ENCODE measurements around the gene JAKMIP2.
A peak's percentile ranks its signal among the peaks of the same experiment; 100 is the strongest.
"Not testable (repeated sequence)": the region's sequence is repeated elsewhere in the genome, so short reads cannot be mapped to it uniquely, and the experiment has no call there.

The JAKMIP2 gene

DNA sequence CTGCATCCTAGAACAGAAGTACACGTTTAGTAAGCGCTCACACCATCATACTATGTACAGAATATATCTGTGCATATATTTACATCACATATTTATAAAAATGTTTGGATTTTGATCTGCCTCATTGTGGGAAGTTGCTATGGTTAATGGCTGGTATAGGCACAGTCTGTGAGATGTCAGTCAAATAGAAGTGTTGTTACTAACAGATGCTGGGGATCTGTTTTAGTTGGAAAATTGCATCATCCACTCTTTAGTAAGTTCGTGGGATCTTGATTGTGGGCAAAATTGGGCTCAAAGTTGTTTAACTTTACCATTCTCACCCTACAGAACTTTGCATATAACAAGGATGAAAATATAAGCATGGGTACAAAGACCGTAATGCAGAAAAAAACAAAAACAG, 196.3 kb downstream of the JAKMIP2 start:
- no peak for DNase-seq

DNA sequence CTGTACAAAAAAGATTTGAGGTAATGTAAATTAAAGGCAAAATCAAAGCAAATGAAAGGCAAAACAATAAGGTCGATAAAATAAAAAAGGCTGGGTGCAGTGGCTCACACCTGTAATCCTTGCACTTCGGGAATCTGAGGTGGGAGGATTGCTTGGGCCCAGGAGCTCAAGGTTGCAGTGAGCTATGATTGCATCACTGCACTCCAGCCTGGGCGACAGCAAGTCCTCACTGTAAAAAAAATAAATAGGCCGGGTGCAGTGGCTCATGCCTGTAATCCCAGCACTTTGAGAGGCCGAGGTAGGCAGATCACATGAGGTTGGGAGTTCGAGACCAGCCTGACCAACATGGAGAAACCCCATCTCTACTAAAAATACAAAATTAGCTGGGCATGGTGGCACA, 200.3 kb downstream of the JAKMIP2 start:
- DNase-seq: not testable (repeated sequence)

DNA sequence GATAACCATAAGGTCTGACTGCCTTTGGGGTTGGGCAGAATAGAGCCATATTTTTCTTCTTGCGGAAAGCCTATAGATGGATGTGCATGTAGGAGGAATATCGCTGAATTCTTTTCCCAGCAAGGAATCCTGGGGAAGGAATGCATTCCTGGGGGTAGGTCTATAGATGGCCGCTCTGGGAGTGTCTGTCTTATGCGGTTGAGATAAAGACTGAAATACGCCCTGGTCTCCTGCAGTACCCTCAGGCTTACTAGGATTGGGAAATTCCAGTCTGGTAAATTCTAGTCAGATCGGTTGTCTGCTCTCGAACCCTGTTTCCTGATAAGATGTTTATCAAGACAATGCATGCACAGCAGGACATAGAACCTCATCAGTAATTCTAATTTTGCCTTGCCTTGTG, 202.1 kb downstream of the JAKMIP2 start:
- not testable (repeated sequence) for DNase-seq

DNA sequence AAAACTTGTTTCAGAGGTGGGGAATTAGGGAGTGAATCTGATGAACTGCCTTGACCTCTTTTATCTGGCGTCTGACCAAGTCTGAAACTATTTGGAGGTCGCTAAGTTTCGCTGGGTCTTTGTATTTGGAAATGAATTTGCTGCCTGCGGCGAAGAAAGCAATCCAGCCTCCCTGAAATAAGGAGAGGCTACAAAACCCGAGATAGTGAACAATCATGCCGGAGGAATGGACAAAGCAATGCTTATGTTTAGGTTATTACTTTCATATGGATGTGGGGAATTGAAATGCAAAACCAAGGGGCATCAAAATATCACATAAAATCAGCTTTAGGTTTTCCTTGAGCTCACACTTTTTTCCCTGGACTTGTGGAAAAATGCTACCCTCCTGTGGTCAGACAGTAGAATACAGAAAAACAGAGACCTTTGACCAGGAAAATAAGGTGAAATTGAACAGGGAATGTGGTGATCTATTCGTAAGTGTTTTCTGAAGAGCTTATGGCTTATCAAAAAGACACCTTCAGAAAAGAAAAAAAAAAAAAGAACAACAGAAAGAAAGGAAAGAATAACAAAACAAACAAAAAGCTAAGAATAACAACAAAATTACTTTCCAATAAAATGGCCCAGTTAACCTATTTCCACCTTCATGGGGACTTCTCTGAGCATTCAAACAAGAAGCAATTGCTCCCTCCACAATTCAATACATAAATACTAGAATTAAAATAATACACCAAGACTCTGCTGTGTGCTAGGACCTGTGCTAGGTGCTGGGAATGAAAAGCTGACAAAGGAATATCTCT, 204.1 kb downstream of the JAKMIP2 start:
- peak; percentile 39 for DNase-seq

DNA sequence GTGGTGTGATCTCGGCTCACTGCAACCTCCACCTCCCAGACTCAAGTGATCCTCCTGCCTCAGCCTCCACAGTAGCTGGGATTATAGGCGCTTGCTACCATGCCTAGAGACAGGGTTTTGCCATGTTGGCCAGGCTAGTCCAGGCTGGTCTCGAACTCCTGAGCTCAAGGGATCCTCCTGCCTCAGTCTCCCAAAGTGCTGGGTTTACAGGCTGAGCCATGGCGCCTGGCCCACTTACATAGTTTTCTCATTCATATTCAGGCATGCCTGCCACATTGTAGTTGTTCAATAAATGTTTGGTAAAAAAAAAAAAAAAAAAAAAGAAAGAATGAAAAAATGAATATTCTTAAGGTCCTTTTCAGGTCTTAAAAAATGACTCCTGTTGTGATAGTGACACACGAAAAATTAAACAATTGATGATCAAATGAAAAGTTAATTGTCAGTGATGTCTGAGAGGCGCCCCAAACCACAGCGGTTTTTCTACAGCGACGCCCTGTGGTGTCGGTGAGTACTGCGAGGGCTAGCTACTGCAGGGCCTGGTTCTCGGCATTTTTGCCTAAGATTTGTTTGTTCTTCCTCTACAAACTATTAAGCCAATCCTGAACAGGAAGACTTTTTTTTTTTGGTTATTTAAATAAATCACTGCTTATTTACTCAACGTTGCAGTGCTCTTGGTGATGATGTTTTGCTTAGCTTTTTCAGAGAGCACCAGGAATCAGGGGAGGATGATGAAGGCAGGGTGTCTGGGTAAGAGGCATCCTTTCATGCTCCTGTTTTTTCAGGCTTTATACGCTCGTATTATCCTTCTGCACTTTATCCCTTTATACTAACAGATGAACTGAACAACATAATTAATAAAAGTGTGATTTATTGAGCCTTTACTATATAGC, 205.6 kb downstream of the JAKMIP2 start:
- DNase-seq: peak; percentile 19

DNA sequence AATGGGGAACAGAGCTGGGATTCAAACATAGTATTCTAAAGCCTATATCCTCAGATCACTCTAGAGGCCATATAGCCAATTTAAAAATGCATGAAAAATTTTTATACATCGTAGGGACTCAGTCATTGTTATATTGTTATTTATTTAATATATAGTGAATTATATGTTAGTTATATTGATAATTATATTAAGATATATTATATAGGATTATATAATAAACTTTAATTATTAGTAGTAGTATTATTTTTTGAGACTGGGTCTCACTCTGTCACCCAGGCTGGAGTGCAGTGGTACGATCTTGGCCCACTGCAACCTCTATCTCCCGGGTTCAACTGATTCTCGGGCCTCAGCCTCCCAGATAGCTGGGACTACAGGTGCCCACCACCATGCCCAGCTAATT, 206.9 kb downstream of the JAKMIP2 start:
- DNase-seq: no peak

DNA sequence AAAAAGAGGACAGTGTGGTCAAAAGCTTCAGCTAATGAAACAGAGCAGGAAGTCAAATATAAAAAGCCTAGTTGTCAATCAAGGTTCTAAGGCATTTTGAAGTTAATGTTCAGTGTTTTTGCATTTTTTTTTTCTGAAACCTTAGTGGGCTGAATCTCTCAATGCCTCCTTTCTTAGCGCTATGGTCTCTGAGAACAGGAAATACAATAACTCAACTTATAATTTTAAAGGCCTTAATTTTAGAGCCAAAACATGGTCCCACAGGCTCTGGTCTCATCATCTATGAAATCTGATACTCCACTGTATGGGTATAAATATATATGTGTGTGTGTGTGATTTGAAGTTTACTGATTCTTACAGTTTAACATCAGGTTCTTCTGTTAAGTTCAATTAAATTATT, 209.3 kb downstream of the JAKMIP2 start:
- no peak for DNase-seq

DNA sequence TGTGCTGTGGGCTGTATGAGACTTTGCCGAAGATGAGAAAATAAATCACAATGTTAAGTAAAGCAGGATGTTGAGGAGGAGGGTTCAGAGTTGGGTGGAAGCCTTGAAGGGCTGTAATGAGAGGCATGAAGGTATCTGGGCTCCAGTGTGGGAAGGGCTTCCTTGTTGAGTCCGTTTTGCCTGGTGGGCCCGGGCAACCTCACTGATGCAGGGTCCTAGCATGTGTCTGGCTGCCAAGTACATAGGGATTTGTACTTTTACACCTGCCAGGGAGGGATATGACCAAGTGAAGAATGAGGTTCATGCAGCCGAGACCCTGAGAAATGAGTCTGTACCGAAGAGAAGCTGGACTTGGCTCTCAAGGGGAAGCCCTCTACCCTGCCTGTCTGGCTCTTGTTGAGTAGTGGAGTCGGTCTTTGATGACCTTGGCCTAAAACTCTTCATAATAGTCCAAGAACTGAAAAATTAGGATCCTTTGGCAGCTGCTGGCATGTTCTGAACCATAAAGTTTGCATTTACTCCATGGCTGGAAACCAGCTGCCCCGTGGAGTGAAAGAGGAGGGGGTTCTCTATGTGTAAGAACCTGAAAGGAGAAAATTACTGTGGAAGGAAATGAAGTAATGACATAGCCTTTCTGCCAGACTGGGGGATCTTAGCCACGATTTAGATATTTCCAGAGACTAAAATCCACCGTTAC, 213.7 kb downstream of the JAKMIP2 start:
- DNase-seq: no peak

DNA sequence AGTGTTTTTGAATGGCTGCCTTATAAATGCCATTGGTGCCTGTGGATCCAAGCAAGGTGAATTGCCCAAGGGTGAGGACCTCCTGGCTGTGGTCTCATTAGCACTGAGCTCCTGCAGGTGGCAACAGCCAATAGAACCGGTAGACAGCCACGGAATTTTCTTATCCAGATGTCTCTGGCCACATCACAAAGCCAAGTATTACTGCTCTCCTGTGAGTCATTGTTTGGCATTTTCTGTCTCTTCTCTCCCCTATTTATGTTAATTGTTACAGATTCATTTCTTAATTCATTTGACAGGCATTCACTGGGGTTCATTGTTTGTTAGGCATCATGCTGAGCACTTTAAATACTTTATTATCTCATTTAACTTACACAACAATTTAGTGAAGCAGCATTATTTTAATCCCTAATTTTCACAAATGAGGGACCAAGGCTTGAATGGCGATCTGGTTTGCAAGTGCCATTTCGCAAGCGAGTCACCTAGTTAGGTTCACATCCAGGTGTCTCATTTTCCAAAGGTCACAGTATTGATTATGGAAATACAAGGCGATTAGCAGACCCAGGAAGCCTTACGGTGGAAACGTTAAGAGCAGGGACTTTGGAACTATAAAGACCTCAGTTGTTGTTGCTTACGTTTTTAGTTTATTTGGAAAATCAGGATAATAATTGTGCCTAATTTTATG, 214.5 kb downstream of the JAKMIP2 start:
- DNase-seq: no peak

DNA sequence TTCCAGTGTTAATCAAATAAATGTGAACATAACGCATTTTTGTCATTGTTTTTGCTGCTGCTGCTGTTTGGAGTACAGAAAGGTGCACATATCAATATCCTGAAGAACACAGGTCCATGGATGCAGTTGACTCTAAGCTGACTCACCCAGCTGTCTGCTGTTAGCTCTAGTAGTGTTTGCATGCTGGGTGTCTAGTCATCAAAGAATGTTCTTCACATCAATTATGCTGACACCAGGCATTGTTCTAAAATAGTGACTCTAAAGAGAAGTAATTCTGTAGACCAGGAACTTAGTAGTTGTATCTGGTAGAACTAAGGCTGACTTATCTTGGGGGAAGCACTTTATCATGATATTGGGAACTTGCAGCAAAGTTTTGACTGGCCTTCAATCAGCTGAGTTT, 217.0 kb downstream of the JAKMIP2 start:
- peak; percentile 26 for DNase-seq

DNA sequence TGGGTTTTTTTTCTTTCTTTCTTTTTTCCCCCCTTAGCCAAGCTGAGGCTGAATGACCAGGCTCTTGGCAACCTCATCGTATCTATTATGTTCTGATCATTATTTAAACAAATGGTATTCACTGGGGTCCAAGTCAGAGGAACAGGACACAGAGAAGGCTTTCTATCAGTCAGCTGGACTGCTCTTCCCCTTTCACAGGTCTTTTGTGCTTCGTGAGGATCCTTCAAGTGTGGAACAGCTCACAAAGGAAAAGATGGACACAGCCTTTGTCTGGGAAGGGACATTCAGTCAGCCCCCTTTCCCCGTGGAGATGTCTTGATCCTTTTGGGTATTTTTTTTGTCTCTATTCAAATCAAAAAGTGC, 218.4 kb downstream of the JAKMIP2 start:
- DNase-seq: no peak

DNA sequence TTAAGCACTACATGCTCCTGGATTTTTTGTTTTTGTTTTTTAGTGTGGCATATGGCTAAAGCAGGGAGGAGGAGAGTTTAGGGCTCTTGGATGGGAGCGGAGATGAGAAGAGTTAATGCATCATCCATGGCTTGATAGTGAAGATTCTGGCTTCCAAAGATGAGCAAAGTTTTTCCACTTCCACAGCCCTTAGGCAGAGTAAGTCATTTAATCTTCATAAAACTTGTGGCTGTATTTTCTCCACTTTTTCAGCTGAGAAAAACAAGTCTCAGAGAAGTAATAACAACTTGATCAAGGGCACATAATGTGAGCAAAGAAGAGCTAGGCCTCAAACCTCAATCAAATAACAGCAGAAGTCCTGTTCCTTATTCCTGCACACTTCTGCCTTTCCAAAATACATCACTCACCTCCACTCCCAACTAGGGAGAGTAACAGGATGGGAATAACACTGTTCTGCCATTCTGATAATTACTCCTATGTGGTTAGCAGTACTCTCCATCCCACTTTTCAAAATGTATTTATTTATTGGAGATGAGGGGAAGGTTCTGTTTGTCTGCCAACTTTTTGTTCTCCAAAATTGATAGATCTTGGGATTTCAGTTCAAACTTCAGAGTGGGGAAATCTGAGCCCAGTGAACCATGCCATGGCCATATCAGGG, 218.9 kb downstream of the JAKMIP2 start:
- DNase-seq: no peak

DNA sequence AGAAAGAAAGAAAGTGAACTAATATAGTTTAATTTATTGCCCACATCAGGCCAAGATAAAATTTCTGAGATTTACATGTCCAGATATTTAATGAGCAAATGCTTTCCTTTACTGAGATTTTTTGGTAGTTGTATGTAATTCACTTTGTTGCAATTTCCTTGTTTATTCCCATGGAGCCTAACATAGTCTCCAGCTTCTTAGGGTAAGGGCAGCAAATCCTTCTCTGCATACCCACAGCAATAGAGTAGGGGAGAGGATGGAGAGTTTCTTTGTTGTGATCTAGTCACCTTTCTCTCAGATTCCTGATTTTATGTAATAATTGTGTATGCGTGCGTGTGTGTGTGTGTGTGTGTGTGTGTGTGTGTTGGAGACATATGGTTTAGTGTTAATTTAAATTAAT, 221.1 kb downstream of the JAKMIP2 start:
- DNase-seq: no peak

DNA sequence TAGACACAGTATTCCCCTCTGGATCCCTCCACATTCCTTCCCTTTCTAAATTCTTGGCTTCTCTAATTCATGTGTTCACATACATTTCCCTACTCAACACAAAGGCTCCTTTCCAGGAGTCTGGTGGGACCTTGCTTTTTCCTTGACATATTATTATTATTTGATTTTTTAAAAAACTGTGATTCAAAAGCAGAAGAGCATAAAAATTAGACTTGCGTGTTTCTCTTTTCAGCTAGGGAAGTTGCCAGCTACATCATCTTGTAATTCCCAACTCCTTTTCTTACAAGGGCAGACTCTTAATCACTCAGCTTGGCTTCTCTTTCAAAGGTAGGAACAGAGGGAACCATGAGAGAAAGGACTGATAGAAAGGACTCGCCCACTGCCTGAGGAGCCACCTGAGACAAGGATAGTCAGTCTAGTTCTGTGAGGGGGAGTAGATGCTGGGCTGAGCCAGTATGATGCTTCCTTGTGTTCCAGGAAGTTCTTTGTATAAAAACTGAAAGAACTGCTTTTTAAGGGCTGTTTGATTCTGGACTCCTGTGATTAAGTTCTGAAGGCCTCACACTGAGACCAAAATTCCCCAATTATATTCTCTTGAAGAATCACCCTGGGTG, 221.7 kb downstream of the JAKMIP2 start:
- no peak for DNase-seq

DNA sequence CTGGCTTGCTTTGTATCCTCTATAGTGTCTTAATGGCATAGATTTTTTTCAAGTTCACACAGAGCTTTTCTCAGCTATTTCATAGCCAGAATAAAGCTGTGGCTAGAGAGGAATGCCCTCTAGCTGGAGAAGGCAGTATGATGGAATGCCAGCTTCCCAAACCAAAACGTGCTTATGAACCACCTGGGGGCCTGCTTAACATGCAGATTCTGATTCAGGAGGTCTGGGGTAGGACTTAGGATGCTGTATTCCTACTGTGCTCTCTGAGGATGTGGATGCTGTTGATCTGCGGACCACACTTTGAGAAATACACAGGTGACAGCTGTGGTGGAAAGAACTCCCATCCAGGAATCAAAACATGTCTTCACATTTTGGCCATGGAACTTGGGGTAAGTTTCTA, 222.8 kb downstream of the JAKMIP2 start:
- DNase-seq: no peak

DNA sequence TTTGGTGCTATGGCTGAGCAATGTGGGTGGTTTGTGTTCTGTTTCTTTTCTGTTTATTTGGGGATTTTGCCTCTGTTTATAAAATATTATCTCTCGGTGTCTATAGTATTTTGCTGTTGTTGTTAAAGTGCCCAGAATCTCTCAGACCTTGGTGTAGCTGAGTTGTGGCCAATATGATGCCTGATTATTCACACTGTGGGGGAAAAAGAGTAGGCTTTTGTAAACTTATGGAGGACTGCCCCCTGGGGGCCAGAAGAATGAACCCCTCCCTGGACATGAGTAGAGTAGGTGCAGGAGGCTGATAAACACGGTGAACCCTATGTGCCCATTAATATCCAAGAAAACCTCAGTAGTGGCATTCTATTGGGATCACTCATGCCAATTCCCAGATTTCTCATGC, 223.7 kb downstream of the JAKMIP2 start:
- DNase-seq: no peak

DNA sequence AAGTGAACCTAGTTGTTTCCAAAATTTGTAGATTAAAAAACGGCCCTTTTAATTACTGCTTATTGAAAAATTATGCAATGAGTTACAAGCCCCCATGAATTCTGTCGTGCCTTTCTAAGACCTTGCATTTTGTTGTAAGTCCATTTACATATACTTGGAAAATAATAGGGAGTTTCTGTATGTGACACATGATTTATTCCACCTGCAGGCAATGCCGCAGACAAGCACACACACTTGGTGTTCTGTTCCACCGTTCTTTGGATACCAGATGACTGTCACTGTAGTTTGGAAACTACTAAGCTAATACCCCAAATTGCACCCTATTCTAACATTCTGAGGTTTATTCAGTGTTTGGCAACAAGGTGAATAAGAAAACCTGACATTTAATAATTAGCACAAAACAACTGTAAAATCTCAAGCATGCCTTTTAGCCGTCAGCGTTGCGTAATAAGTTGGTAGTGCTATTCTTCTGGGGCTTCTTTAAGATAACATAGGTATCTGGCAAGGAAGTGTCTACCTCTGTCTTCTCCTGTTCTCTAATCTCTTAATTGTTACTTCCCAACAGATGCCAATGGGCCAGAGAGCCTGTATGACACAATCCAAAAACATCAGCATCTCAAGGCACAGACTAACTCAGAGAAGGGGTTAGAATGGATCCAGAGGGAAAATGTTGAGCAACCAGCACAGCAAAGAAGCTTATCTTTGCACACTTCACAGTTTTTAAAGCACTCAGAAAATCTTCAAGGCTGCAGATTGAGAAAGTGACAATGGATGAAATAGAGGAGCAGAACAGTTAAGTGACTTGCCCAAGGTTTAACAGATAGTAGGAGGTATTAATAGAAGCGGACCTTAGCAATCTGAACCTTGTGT, 224.4 kb downstream of the JAKMIP2 start:
- no peak for DNase-seq

DNA sequence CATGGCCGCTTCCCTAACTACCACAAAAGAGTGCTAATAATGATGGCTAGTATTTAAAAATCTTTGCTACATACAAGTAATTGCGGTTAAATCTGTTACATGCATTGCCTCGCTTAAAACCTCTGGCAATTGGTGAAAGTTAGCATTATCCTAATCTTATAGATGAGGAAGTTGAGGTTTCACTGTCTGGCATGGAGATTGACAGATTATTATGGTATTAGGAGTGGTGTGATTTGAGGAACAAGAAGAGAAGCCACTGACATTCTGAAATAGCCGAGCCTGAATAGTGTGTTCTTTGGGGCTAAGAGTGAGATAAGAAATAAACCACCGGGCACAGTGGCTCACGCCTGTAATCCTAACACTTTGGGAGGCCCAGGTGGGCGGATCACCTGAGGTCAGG, 227.4 kb downstream of the JAKMIP2 start:
- DNase-seq: no peak

DNA sequence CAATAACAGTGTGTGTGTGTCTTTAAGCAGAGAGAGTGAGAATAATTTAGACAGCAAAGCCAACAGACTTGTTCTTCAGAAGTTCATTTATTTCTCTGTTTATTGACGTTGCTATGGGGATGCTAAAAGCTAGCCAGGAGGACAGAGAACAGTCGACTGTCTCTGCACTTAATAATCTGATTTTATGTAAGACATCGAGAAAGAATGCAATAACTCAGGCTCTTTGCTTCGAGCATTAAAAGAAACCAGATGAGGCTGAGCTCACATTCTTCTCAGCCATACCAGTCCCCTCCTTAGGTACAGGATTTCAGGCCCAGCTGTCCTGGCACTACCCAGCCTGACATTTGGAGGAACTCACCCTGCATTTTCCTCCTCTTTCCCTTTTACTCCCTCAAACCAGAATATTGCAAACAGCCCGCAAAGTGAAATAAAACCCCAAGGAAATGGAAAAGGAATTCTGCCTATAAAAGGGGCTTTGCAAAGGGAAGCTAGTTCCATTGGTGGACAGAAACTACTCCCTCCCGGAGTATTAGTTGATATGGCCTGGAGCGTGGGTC, 228.2 kb downstream of the JAKMIP2 start:
- no peak for DNase-seq

DNA sequence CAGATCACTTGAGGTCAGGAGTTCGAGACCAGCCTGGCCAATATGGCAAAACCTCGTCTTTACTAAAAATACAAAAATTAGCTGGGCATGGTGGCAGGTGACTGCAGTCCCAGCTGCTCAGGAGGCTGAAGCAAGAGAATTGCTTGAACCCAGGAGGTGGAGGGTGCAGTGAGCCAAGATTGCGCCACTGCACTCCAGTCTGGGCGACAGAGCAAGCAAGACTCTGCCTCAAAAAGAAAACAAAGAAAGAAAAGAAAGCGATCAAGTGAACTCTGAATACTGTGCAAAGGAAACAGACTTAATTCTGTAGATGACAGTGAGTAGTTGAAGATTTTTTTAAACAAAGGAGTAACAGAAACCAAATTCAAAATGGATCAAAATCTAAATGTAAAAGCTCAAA, 228.7 kb downstream of the JAKMIP2 start:
- DNase-seq: not testable (repeated sequence)

DNA sequence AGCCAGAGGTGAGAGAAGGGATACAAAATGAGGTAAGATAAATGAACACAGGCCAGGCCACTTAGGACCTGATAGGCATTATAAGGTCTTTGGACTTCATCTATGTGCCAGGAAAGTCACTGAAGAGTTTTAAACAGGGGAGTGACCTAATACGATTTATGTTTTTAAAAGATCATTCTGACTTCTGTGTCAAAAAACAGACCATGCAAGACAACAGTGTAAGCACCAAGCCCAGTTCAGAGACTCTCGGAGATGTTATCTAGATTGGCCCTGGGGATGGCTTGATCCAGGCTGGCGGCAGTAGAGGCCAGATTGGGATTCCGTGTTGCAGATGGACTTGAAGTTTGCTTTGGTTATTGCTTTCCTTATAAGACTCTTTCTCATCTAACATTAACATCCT, 229.6 kb downstream of the JAKMIP2 start:
- no peak for DNase-seq
